ENCODE data around the gene ALG1.
"Not testable (repeated sequence)": the region's sequence is repeated elsewhere in the genome, so short reads cannot be mapped to it uniquely, and the experiment has no call there.

DNA sequence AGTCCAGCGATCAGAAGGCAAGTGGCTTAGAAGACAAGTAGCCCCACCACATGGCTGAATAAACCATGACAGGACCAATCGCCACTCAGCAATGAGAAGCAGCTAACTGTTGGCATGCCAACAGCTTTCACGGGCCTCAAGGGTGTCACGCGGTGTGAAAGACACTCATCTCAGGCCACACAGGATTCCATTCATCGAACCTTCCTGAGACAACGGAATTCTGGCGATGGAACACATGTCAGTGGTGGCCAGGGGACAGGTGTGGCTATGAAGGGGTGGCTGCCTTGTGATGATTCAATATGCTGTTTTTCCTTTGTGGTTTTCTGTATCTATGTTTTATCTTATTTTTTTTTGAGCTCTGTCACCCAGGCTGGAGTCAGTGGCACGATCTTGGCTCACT lies 18.9 kb downstream of the ALG1 start:
- not testable (repeated sequence) for TF ChIP-seq ETV6 (CRISPR knock-in tag; IDR thresholded peaks at IDR 0.05); CREB1 (CRISPR knock-in tag; IDR thresholded peaks at IDR 0.05); ESRRA (CRISPR knock-in tag; IDR thresholded peaks at IDR 0.05; ENCODE audit: borderline replicate concordance); TP53 (CRISPR knock-in tag; IDR thresholded peaks at IDR 0.05)
- TF ChIP-seq, protein P1, sequence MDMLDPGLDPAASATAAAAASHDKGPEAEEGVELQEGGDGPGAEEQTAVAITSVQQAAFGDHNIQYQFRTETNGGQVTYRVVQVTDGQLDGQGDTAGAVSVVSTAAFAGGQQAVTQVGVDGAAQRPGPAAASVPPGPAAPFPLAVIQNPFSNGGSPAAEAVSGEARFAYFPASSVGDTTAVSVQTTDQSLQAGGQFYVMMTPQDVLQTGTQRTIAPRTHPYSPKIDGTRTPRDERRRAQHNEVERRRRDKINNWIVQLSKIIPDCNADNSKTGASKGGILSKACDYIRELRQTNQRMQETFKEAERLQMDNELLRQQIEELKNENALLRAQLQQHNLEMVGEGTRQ (CRISPR knock-in tag; IDR thresholded peaks at IDR 0.05), result not testable (repeated sequence)
